ENCODE measurements around the gene FDX1.
"Not testable (repeated sequence)": the region's sequence is repeated elsewhere in the genome, so short reads cannot be mapped to it uniquely, and the experiment has no call there.

The FDX1 gene

GRCh38 chr11:110429731-110430266 lies at the start of gene FDX1:
Gene FDX1 (plus strand): TSS chr11:110429948. CDS start chr11:110430121, 173 bp downstream.
- peak; percentile 73 to 76 for DNase-seq (ENCODE audit: low read depth in 2 of 2)

- no peak for DNase-seq (ENCODE audit: low read depth in 2 of 2)
These were observed 48.7 kb upstream of the FDX1 start for GRCh38 chr11:110380836-110381622.

- DNase-seq (ENCODE audit: low read depth in 2 of 2): not testable (repeated sequence)
These were observed 41.5 kb upstream of the FDX1 start for GRCh38 chr11:110388231-110388630.

GRCh38 chr11:110389965-110390364 lies 39.8 kb upstream of the FDX1 start:
- no peak for DNase-seq (ENCODE audit: low read depth in 2 of 2)

GRCh38 chr11:110392056-110392455 lies 37.7 kb upstream of the FDX1 start:
- no peak for DNase-seq (ENCODE audit: low read depth in 2 of 2)

- DNase-seq (ENCODE audit: low read depth in 2 of 2): not testable (repeated sequence)
These were observed 32.0 kb upstream of the FDX1 start for GRCh38 chr11:110397668-110398286.

GRCh38 chr11:110403585-110403984 lies 26.2 kb upstream of the FDX1 start:
- DNase-seq (ENCODE audit: low read depth in 2 of 2): not testable (repeated sequence)

- not testable (repeated sequence) for DNase-seq (ENCODE audit: low read depth in 2 of 2)
These were observed 24.1 kb upstream of the FDX1 start for GRCh38 chr11:110405636-110406035.

- no peak for DNase-seq (ENCODE audit: low read depth in 2 of 2)
These were observed 22.4 kb upstream of the FDX1 start for GRCh38 chr11:110407315-110407714.

- DNase-seq (ENCODE audit: low read depth in 2 of 2): no peak
These were observed 20.6 kb upstream of the FDX1 start for GRCh38 chr11:110409174-110409573.

- no peak for DNase-seq (ENCODE audit: low read depth in 2 of 2)
These were observed 19.1 kb upstream of the FDX1 start for GRCh38 chr11:110410651-110411050.

- no peak for DNase-seq (ENCODE audit: low read depth in 2 of 2)
These were observed 14.7 kb upstream of the FDX1 start for GRCh38 chr11:110415081-110415480.

- DNase-seq (ENCODE audit: low read depth in 2 of 2): not testable (repeated sequence)
These were observed 8.1 kb upstream of the FDX1 start for GRCh38 chr11:110421658-110422057.

- DNase-seq (ENCODE audit: low read depth in 2 of 2): no peak
These were observed 7.3 kb upstream of the FDX1 start for GRCh38 chr11:110422306-110422905.

GRCh38 chr11:110424775-110425444 lies 4.8 kb upstream of the FDX1 start:
- no peak for DNase-seq (ENCODE audit: low read depth in 2 of 2)

- no peak for DNase-seq (ENCODE audit: low read depth in 2 of 2)
These were observed 3.8 kb upstream of the FDX1 start for GRCh38 chr11:110425751-110426545.

- DNase-seq (ENCODE audit: low read depth in 2 of 2): no peak
These were observed 1.7 kb upstream of the FDX1 start for GRCh38 chr11:110428040-110428439.

- no peak for DNase-seq (ENCODE audit: low read depth in 2 of 2)
These were observed 605 bp upstream of the FDX1 start for GRCh38 chr11:110428956-110429730.

- peak in 1 of 2 experiments; percentile 8 for DNase-seq (ENCODE audit: low read depth in 2 of 2)
These were observed 711 bp downstream of the FDX1 start for GRCh38 chr11:110430267-110431050.

All from stimulated activated CD4-positive, alpha-beta T cell treated with anti-CD3 and anti-CD28 coated beads, Interleukin-12 subunit alpha, Interleukin-12 subunit beta, amount 100 ng/mL, for 24 hours (primary cell).